IMR-90 (cell line): ENCODE data around the gene ZFHX3. TPM values are rescaled to one million over a fixed set of nuclear protein-coding genes. Genes with fewer than 3 reads are reported as not detected.

Experiments
- ATAC-seq: fragments of 200-7000 bp; cut with Tn5 transposase; 2 replicates; pipeline ENCODE4 v1.9.1; 2020; ENCODE audit warnings: low read depth, mild to moderate bottlenecking, moderate library complexity
- BruUV-seq: library from RNA; stranded (reverse); fragments of 400-500 nt; replicated peaks from 2 replicates; lab custom pipeline; 2021; lab: Mats Ljungman, UMichigan
- CTCF ChIA-PET: fragments of 300-600 bp; formaldehyde crosslinking; extraction: SDS; loops from one replicate; lab custom pipeline; 2021; ENCODE audit warnings: antibody characterized with exemption; lab: Yijun Ruan, JAX
- POLR2A ChIA-PET: fragments of 300-600 bp; sonication (Branson Sonifier 250); formaldehyde crosslinking; loops from one replicate; lab custom pipeline; 2022; ENCODE audit warnings: antibody characterized with exemption; ENCODE audit not compliant: unreplicated experiment; lab: Charles Lee
- DNase-seq: peaks from one replicate; pipeline ENCODE4 v3.0.0; 2013
- H2AFZ ChIP-seq: replicated peaks from 2 replicates; pipeline ENCODE3; 2013; ENCODE audit warnings: low read length, mild to moderate bottlenecking; ENCODE audit not compliant: poor library complexity
- H2AK5ac ChIP-seq: 2 replicates; pipeline ENCODE4 v1.6.1; 2013; ENCODE audit warnings: low read depth, low read length, inconsistent platforms
- H2AK9ac ChIP-seq: replicated peaks from 2 replicates; pipeline ENCODE3; 2013; ENCODE audit warnings: mild to moderate bottlenecking, low read depth, low read length, moderate library complexity; ENCODE audit not compliant: poor library complexity
- H2BK120ac ChIP-seq: 2 replicates; pipeline ENCODE4 v1.6.1; 2013; ENCODE audit warnings: low read depth, low read length, inconsistent platforms
- H2BK15ac ChIP-seq: 3 replicates; pipeline ENCODE4 v1.6.1; 2013; ENCODE audit warnings: low read depth, low read length, inconsistent platforms
- H2BK20ac ChIP-seq: 2 replicates; pipeline ENCODE4 v1.6.1; 2013; ENCODE audit warnings: low read depth, mild to moderate bottlenecking, inconsistent platforms, low read length, moderate library complexity
- H2BK5ac ChIP-seq: 2 replicates; pipeline ENCODE4 v1.6.1; 2013; ENCODE audit warnings: mild to moderate bottlenecking, low read depth, low read length, inconsistent platforms; ENCODE audit not compliant: poor library complexity, severe bottlenecking
- H3K14ac ChIP-seq: replicated peaks from 2 replicates; pipeline ENCODE4 v1.6.1; 2013; ENCODE audit warnings: low read depth, low read length, inconsistent platforms
- H3K18ac ChIP-seq: 2 replicates; pipeline ENCODE4 v1.6.1; 2013; ENCODE audit warnings: low read depth, low read length, control low read depth
- H3K23ac ChIP-seq: 2 replicates; pipeline ENCODE4 v1.6.1; 2013; ENCODE audit warnings: low read depth, low read length, inconsistent platforms
- H3K27ac ChIP-seq: 2 replicates; pipeline ENCODE4 v1.5.1; 2013; ENCODE audit warnings: mild to moderate bottlenecking, control low read depth, low read length; ENCODE audit not compliant: insufficient read depth
- H3K27me3 ChIP-seq: 2 replicates; pipeline ENCODE4 v1.6.1; 2013; ENCODE audit warnings: low read length; ENCODE audit not compliant: control insufficient read depth, insufficient read depth
- H3K36me3 ChIP-seq: 2 replicates; pipeline ENCODE4 v1.6.1; 2013; ENCODE audit warnings: low read length, mixed read lengths; ENCODE audit not compliant: control insufficient read depth, insufficient read depth
- H3K4ac ChIP-seq: 2 replicates; pipeline ENCODE4 v1.6.1; 2013; ENCODE audit warnings: low read depth, low read length, inconsistent platforms
- H3K4me1 ChIP-seq: 2 replicates; pipeline ENCODE4 v1.6.1; 2013; ENCODE audit warnings: low read length, mixed read lengths; ENCODE audit not compliant: control insufficient read depth, insufficient read depth
- H3K4me2 ChIP-seq: 2 replicates; pipeline ENCODE4 v1.6.1; 2013; ENCODE audit warnings: low read depth, mild to moderate bottlenecking, control low read depth, low read length, moderate library complexity
- H3K4me3 ChIP-seq: 2 replicates; pipeline ENCODE4 v1.5.1; 2013; ENCODE audit warnings: low read depth, mild to moderate bottlenecking, control low read depth, low read length, moderate library complexity; ENCODE audit not compliant: insufficient read depth
- H3K56ac ChIP-seq: 2 replicates; pipeline ENCODE4 v1.6.1; 2013; ENCODE audit warnings: low read length, inconsistent platforms; ENCODE audit not compliant: insufficient read depth; ENCODE audit errors: extremely low read depth
- H3K79me1 ChIP-seq, 2 experiments: 2 replicates each; pipeline ENCODE4 v1.6.1; 2013; ENCODE audit warnings: low read length in 2 of 2, inconsistent platforms in 1 of 2, low read depth in 1 of 2
- H3K9ac ChIP-seq: 2 replicates; pipeline ENCODE4 v1.6.1; 2013; ENCODE audit warnings: low read depth, low read length, control low read depth
- H3K9me1 ChIP-seq: 2 replicates; pipeline ENCODE4 v1.6.1; 2013; ENCODE audit warnings: low read length, inconsistent platforms; ENCODE audit not compliant: insufficient read depth
- H3K9me3 ChIP-seq: 2 replicates; pipeline ENCODE4 v1.6.1; 2013; ENCODE audit warnings: low read length; ENCODE audit not compliant: control insufficient read depth, insufficient read depth
- H4K20me1 ChIP-seq: 2 replicates; pipeline ENCODE4 v1.6.1; 2013; ENCODE audit warnings: low read length, inconsistent platforms; ENCODE audit not compliant: insufficient read depth
- H4K5ac ChIP-seq: 2 replicates; pipeline ENCODE4 v1.6.1; 2013; ENCODE audit warnings: mild to moderate bottlenecking, low read depth, low read length, control low read depth
- H4K8ac ChIP-seq, 2 experiments: 2 replicates each; pipeline ENCODE4 v1.6.1; 2013; ENCODE audit warnings: low read depth in 2 of 2, low read length in 2 of 2, control low read depth in 1 of 2, inconsistent platforms in 1 of 2
- H4K91ac ChIP-seq: 2 replicates; pipeline ENCODE4 v1.6.1; 2013; ENCODE audit warnings: low read depth, low read length, inconsistent platforms; ENCODE audit not compliant: insufficient read depth
- FOS ChIP-seq: fragments of 150-350 bp; IDR thresholded peaks from 2 replicates; pipeline ENCODE4 v1.6.1; 2016; ENCODE audit warnings: low read depth, low read length
- WGBS, 2 experiments: methylation state at CpG; one replicate each; pipeline versions ENCODE4 v1.1.5 to v1.1.7; 2013; ENCODE audit warnings: missing lambda C conversion rate in 2 of 2; ENCODE audit not compliant: insufficient read length in 1 of 2; ENCODE audit errors: extremely low coverage in 2 of 2; 5-methylcytosine and 5-hydroxymethylcytosine counted together
- dilution Hi-C: fragments of 300-500 bp; cut with HindIII; formaldehyde crosslinking; loops from one replicate; pipeline ENCODE4 v1.14.3; 2018; ENCODE audit warnings: low sequenced_read_pairs; ENCODE audit not compliant: unreplicated experiment
- in situ Hi-C: fragments of 300-500 bp; cut with MboI; formaldehyde crosslinking; loops from 3 replicates; pipeline ENCODE4 v1.14.3; 2019; ENCODE audit warnings: low sequenced_read_pairs, inconsistent platforms, mixed read lengths
- intact Hi-C: fragments of 100-400 bp; cut with micrococcal nuclease; formaldehyde crosslinking; loops from 2 replicates; pipeline ENCODE4 v1.10.0; 2022
- polyA plus RNA-seq, 3 experiments: library from polyadenylated mRNA; depleted of rRNA; stranded (reverse); fragments of >200 nt; gene quantifications; 2 replicates each; pipeline ENCODE4 v1.2.3, GENCODE V29; 2012; ENCODE audit warnings: low replicate concordance in 1 of 3
- total RNA-seq: library from RNA; depleted of rRNA; stranded (reverse); fragments of >200 nt; gene quantifications from 2 replicates; pipeline ENCODE4 v1.2.3, GENCODE V29; 2012

ZFHX3 gene
- total and polyA plus RNA-seq, 2 of the 4 experiments (the other 2 are of a cell fraction): 1.4 to 1.7 TPM

GRCh38 chr16:73065632-73066330 lies 17.9 kb upstream of the ZFHX3 start:
- Histone ChIP-seq H2AFZ (no peak overlapping the region), H3K4me3 (no peak overlapping the region)

More at GRCh38 chr16:73065632-73066330, 17.9 kb upstream of the ZFHX3 start:
- no peaks in the 10 kb centered on the region for H3K27me3 ChIP-seq
- no TSS peak for BruUV-seq
- no peak overlapping the region for H2BK5ac ChIP-seq
- no peak overlapping the region for H2BK20ac ChIP-seq
- peaks cover 6% of the 10 kb centered on the region; the same call in 1 of the 2 replicates for H3K9me1 ChIP-seq
- intact Hi-C loops: no loop called here
- peaks cover 34% of the 10 kb centered on the region for H3K4me1 ChIP-seq
- peak overlapping the region; percentile 18; the same call in 1 of the 3 replicates for H2BK15ac ChIP-seq
- TF ChIP-seq FOS: no peak
- ChIA-PET POLR2A (no interaction called here), CTCF (no interaction called here)
- no peak overlapping the region for H2AK9ac ChIP-seq
- DNase-seq (no peak), ATAC-seq (no peak)
- no peak overlapping the region for H3K4me2 ChIP-seq
- no peak overlapping the region for H3K56ac ChIP-seq
- H3K23ac ChIP-seq: no peak overlapping the region
- H3K27ac ChIP-seq: no peak overlapping the region
- no peak overlapping the region for H4K5ac ChIP-seq
- H3K36me3 ChIP-seq: no peaks in the 10 kb centered on the region
- no peak overlapping the region for H3K4ac ChIP-seq
- H4K20me1 ChIP-seq: no peaks in the 10 kb centered on the region
- H3K79me1 ChIP-seq: peaks cover 0 to 6% of the 10 kb centered on the region in 2 experiments; a peak in 1 of 4 replicates
- H3K9me3 ChIP-seq: no peaks in the 10 kb centered on the region
- no peak overlapping the region for H3K18ac ChIP-seq
- no peak overlapping the region for H4K8ac ChIP-seq
- in situ Hi-C loops: loop anchor here (10.0 to 25.0 kb wide), 3 partner anchors 169 to 1222 kb away; partner anchors contain the start of gene PSMD7
- H2AK5ac ChIP-seq: peak overlapping the region; percentile 81
- H2BK120ac ChIP-seq: 0 out of 2 replicates have a peak overlapping the region, but pooled peaks have one; percentile 31
- H4K91ac ChIP-seq: no peak overlapping the region
- H3K9ac ChIP-seq: no peak overlapping the region
- no peak overlapping the region for H3K14ac ChIP-seq
- WGBS, 2 experiments: 85% methylated on average over 33 of the region's 43 CpGs; no CpG with 5 or more reads in 1 of the 2 experiments
- dilution Hi-C loops: no loop called here
